8988T (cell line): ENCODE data around the gene PDLIM5.
"Not testable (repeated sequence)": the region's sequence is repeated elsewhere in the genome, so short reads cannot be mapped to it uniquely, and the experiment has no call there.

Experiments
- DNase-seq: peaks from one replicate; pipeline ENCODE4 v3.0.0; 2011

The PDLIM5 gene

GRCh38 chr4:94615451-94615850 is 163.7 kb downstream of the PDLIM5 start:
- DNase-seq, result no peak

- DNase-seq, result no peak
Observed at GRCh38 chr4:94621491-94622080, 169.8 kb downstream of the PDLIM5 start.

GRCh38 chr4:94623126-94623911 is 171.6 kb downstream of the PDLIM5 start:
- no peak for DNase-seq

- DNase-seq, result no peak
Observed at GRCh38 chr4:94626942-94627341, 175.2 kb downstream of the PDLIM5 start.

- DNase-seq, result not testable (repeated sequence)
Observed at GRCh38 chr4:94629058-94629457, 177.3 kb downstream of the PDLIM5 start.

GRCh38 chr4:94629837-94630236 is 178.1 kb downstream of the PDLIM5 start:
- DNase-seq, result no peak

GRCh38 chr4:94634271-94634670 is 182.5 kb downstream of the PDLIM5 start:
- DNase-seq, result no peak

GRCh38 chr4:94635177-94635576 is 183.4 kb downstream of the PDLIM5 start:
- no peak for DNase-seq

- DNase-seq, result no peak
Observed at GRCh38 chr4:94636004-94636403, 184.3 kb downstream of the PDLIM5 start.

GRCh38 chr4:94639298-94639697 is 187.6 kb downstream of the PDLIM5 start:
- DNase-seq, result no peak

GRCh38 chr4:94640151-94640550 is 188.4 kb downstream of the PDLIM5 start:
- DNase-seq, result no peak

GRCh38 chr4:94641702-94642560 is 190.2 kb downstream of the PDLIM5 start:
- no peak for DNase-seq

- no peak for DNase-seq
Observed at GRCh38 chr4:94642561-94642866, 190.8 kb downstream of the PDLIM5 start.

GRCh38 chr4:94648699-94649098 is 197.0 kb downstream of the PDLIM5 start:
- DNase-seq, result no peak

- DNase-seq, result no peak
Observed at GRCh38 chr4:94649381-94650133, 197.8 kb downstream of the PDLIM5 start.

GRCh38 chr4:94650134-94650495 is 198.4 kb downstream of the PDLIM5 start:
- no peak for DNase-seq

- DNase-seq, result no peak
Observed at GRCh38 chr4:94650690-94651089, 198.9 kb downstream of the PDLIM5 start.

- no peak for DNase-seq
Observed at GRCh38 chr4:94653095-94653649, 201.4 kb downstream of the PDLIM5 start.

- DNase-seq, result no peak
Observed at GRCh38 chr4:94653984-94654609, 202.4 kb downstream of the PDLIM5 start.

GRCh38 chr4:94654714-94655113 is 203.0 kb downstream of the PDLIM5 start:
- no peak for DNase-seq

GRCh38 chr4:94660614-94661013 is 208.9 kb downstream of the PDLIM5 start:
- no peak for DNase-seq

- not testable (repeated sequence) for DNase-seq
Observed at GRCh38 chr4:94665021-94665420, 213.3 kb downstream of the PDLIM5 start.
